HG03558 (cell line): ENCODE results near the gene MAGEA3.
"Not testable (repeated sequence)": the region's sequence is repeated elsewhere in the genome, so short reads cannot be mapped to it uniquely, and the experiment has no call there.

ENCODE experiments used
- ATAC-seq: cut with Tn5 transposase; IDR thresholded peaks from one replicate; pipeline ENCODE4 v1.9.1; 2021; ENCODE audit warnings: moderate number of reproducible peaks; ENCODE audit not compliant: unreplicated experiment; ENCODE audit errors: extremely low read depth

The MAGEA3 gene

DNA sequence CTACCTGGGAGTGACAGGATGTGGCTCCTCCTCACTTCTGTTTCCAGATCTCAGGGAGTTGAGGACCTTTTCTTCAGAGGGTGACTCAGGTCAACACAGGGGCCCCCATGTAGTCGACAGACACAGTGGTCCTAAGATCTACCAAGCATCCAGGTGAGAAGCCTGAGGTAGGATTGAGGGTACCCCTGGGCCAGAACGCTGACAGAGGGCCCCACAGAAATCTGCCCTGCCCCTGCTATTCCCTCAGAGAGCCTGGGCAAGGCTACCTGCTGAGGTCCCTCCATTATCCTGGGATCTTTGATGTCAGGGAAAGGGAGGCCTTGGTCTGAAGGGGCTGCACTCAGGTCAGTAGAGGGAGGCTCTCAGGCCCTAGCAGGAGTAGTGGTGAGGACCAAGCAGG, 36.5 kb downstream of the MAGEA3 start:
- no peak for ATAC-seq

DNA sequence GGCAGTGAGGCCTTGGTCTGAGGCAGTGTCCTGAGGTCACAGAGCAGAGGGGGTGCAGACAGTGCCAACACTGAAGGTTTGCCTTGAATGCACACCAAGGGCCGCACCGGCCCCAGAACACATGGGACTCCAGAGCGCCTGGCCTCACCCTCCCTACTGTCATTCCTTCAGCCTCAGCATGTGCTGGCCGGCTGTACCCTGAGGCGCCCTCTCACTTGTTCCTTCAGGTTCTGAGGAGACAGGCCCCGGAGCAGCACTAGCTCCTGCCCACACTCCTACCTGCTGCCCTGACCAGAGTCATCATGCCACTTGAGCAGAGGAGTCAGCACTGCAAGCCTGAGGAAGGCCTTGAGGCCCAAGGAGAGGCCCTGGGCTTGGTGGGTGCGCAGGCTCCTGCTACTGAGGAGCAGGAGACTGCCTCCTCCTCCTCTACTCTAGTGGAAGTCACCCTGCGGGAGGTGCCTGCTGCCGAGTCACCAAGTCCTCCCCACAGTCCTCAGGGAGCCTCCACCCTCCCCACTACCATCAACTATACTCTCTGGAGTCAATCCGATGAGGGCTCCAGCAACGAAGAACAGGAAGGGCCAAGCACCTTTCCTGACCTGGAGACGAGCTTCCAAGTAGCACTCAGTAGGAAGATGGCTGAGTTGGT, 37.4 kb downstream of the MAGEA3 start:
- no peak for ATAC-seq

- ATAC-seq, result not testable (repeated sequence)
Observed at GRCh38 chrX:152736528-152736927, 37.9 kb downstream of the MAGEA3 start.

GRCh38 chrX:152738560-152738959, 40.0 kb downstream of the MAGEA3 start:
- no peak for ATAC-seq
